HK-2 (cell line): Measurements from ENCODE around the gene SH3PXD2A.
"Not testable (repeated sequence)": the region's sequence is repeated elsewhere in the genome, so short reads cannot be mapped to it uniquely, and the experiment has no call there.

ENCODE experiments used
- DNase-seq: peaks from one replicate; pipeline ENCODE4 v3.0.0-alpha.2; 2018; ENCODE audit not compliant: unreplicated experiment

The SH3PXD2A gene

DNA sequence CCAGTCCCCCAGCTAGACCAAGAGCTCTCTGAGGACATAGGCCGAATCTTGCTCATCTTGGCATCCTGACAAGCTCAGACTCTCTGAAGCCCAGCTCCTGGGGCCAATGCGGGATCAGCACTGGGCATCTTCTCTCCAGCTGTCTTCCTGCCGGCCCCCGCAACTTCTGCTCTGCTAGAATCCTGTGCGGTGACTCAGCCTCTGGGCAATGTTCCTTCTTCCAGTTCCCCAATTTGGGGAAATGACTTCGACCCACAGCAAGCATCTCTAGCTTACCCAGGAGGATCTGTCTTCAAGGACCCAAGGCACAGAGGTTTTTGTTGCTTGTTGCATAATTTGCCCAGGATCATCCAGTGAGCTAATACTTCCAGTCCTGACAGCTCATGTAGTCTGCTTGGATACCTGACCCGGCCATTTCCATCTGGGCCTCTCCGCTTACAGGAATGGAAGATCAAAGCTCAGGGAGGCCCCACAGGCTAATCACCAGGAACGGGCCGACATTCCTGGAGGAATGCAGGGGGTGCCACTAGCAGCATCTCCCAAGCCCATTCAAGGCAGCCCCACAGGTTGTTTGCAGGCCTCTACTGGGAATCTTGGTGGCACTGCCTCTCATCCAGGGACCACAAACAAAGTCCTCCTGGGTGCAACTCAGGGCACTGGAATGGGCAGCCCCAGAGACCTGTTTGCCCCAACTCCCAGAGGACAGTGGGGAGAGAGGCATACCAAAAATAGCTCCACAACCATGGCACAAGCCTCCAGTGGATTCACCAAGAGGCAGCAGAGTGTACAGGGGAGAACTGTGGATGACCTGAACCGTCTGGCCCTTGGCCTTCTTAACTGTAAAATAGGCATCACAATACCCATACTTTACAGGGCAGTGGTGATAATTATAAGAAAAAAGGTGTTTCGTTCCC, 210.0 kb downstream of the SH3PXD2A start:
- DNase-seq = no peak

DNA sequence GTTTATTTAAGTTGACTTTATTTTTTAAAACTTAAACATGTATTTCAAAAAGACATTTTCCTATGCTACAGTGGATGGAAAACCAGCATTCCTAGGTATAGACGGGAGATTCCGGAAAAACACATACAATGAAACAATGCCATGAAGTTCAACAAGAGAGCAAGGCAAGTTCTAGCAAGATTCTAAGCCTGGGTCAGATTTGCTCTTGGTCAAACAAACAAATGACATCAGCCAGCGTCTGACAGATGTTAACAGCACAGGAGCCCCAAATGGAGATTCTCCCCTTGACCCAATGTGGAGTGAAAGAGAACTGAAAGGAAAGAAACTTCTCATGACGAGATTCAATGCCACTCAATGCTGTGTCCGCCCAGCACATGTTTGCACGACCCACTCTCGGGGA, 212.0 kb downstream of the SH3PXD2A start:
- DNase-seq = no peak

- no peak for DNase-seq
These were observed 214.1 kb downstream of the SH3PXD2A start for GRCh38 chr10:103641326-103641725.

DNA sequence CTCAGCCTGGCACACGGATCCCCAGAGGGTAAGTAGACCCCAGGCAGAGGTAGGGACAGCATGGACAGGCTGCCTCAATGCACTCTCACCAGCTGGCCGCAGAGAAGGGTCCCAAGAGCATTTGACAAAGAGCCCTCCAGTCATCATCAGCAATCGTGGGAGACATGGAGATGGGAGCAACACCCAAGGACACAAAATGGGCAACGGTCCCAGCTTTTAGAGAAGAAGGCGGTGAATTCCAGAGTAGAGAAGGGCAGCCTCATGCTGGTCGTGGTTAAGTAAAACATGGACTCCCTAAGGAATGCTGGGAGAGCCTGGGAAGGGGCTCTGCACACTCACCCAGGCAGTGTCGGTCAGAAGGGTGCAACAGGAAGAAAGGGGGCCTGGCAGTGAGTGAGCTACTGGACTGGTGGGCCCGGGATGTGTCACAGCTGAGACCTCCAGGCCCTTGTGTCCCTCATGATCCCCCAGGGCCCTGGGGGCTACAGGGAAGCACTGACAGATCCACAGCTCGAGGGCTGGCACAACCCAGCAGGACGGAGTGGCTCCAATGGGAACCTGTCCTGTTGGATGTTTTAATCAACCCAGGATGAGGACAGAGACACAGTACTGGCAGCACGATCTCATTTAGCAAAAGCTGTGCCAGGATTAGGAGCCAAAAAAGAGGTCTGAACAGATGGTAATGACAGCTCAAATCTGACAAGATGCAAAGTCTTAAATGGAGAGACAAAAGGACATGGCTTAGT, 214.8 kb downstream of the SH3PXD2A start:
- no peak for DNase-seq

- DNase-seq = no peak
These were observed 216.4 kb downstream of the SH3PXD2A start for GRCh38 chr10:103638948-103639347.

- DNase-seq = no peak
These were observed 217.3 kb downstream of the SH3PXD2A start for GRCh38 chr10:103637927-103638557.

GRCh38 chr10:103637011-103637410, 218.4 kb downstream of the SH3PXD2A start:
- DNase-seq = no peak

DNA sequence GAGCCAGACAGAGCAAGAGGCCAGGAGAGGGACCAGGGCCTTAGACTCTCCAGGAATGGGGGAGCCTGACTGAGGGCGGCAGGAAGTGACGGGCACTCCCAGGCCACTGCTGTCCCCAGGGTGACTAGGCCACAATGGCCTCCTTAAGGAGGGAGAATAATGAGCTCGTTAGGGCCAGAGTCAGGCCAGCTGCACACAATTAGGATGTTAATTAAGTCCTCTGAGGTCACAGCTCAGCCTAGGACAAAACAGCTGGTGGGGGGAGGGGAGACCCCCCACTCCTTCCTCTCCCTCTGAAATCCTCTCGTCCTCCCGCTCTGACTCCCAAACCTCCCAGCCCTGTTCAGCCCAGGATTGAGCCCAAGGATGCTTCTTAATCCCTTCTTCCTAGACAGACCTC, 218.9 kb downstream of the SH3PXD2A start:
- DNase-seq = no peak

DNA sequence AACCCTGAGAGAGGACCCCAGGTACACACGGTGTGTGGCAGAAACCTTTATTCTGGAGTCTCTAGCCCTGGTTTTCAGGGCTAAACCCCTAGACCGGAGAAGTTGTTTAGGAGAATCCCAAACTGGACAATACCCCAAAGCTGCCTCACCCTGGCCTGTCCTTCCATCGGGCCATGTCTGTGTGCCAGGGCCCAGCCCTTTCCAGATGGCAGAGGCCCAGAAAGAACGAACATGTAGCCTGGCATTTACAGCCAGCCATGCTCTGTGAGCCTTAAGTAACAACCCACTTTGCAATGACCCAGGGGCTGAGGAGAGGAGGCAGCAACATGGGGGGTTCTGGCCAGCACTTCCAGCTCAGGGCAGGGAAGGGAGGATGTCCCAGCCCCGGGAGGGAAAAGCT, 219.8 kb downstream of the SH3PXD2A start:
- DNase-seq = no peak

DNA sequence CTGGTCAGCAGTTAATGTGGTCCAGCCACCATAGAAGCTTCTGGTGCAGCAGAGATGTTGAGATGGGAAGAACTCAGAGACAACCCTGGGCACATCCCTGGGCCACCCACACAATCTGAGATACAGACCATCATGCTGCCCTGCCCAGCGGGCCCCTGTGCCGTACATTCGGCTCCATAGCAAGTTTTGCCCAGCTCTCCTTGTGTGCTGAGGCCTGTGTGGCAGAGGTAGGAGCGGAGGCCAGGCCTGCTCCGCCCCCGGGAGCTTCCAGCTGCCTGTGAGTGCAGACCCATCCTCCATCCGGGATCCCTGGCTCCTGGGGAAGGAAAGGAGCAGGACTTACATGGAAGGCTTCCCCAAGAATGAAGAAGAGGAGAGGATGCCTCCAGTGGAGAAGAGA, 221.5 kb downstream of the SH3PXD2A start:
- no peak for DNase-seq

- not testable (repeated sequence) for DNase-seq
These were observed 222.5 kb downstream of the SH3PXD2A start for GRCh38 chr10:103632871-103633270.

- no peak for DNase-seq
These were observed 223.1 kb downstream of the SH3PXD2A start for GRCh38 chr10:103632247-103632642.

DNA sequence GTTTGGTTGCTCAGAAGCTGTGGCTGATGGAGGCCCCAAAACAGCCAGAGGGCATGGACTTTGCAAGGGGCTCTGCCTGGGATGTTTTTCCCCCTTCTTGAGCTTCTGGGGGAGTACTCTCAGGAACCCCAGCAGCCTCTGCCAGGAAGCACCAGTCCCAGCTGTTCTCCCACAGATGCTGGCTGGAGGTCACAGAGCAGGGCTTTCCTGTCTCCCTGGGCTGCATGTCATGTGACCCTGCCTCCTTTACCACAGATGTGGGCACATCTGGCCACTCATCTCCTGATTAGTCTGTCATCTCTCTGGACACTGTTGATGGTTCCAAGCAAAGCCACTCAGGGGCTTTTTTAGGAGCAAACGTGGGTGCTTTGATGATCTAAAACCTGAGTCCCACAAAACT, 225.2 kb downstream of the SH3PXD2A start:
- DNase-seq = no peak

GRCh38 chr10:103629581-103629980, 225.8 kb downstream of the SH3PXD2A start:
- no peak for DNase-seq

- DNase-seq = no peak
These were observed 227.5 kb downstream of the SH3PXD2A start for GRCh38 chr10:103627893-103628292.

DNA sequence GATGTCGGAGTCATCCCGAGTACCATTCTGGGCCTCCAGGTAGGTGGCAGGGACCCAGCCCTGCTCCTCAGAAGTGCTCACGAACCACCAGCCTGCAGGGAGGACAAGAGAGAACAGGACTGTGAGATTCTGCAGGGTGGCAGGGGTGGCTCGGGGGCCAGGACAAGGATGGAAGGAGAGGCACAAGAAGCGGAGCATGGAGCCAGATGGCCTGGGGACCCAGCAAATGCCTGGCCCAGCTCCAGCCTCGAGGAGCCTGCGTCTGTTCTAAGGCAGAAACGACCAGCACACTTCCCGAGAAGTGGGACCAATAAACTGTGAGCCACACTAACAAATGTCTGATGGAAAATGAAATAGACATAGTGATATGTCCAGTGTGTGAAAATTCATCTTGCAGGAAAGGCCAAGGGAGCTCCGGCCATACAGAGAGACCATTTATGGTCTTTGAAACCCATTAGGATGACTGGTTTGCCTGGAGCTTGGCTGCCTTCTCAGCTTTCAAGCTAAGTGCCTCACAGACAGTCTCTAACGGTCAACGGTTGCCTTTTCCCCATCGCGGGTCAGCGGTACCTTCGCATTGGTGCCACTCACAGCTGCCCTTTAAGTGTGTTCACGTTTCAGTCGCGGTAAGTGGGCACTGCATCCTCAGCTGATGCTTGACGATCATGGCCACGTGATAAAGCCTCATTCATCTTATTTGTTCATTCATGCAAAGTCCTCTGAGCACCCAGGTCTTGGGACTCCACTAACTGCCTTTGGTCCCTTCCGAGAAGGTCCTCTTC, 228.1 kb downstream of the SH3PXD2A start:
- no peak for DNase-seq

GRCh38 chr10:103626178-103626577, 229.2 kb downstream of the SH3PXD2A start:
- no peak for DNase-seq

GRCh38 chr10:103622935-103623574, 232.3 kb downstream of the SH3PXD2A start:
- no peak for DNase-seq

DNA sequence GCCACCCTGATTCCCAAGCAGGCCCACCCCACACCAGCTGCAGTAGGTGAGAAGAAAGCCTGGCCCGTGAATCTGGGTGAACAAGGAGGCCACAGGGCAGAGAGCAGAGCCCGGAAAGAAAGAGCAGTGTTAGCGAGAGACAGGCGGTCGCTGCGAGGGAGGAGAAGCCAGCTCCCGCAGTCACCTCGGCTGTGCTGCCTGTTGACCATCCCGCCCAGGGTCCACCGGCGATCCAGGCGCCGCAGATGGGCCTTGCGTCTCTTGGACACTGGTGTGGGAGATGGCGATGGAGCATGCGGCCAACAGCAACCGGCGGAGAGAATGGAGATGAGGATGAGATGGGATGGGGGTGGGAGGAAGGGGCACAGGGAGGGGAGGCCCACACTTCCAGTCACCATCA, 233.1 kb downstream of the SH3PXD2A start:
- DNase-seq = no peak

DNA sequence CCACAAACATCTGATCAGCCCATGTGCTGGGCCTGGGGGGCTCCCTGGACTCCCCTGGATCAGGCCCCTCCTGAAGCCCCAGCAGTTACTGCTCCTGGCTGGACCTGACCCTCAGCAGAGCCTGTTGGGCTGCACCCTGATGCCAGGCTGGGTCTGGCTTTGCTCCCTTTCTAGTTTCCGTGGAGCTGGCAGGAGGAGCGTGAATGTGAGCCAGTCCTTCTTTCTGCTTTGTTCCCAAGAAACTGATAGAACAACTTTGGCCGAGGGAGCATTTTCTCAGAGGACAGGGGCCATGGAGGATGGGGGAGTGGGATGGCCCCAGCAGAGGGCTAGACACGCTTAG, 233.6 kb downstream of the SH3PXD2A start:
- no peak for DNase-seq
